SU-DHL-6 (cell line): Measurements from ENCODE around the gene CYFIP2.

Experiments used
- CTCF ChIP-seq: fragments of 200-600 bp; sonication (generic); IDR thresholded peaks from one replicate; pipeline ENCODE4 v1.5.1; 2017; ENCODE audit warnings: antibody characterized with exemption, mild to moderate bottlenecking, low read length, moderate library complexity; ENCODE audit not compliant: insufficient read depth, poor library complexity, severe bottlenecking
- EZH2phosphoT487 ChIP-seq: fragments of 200-600 bp; sonication (generic), shearing (Covaris generic); conservative IDR thresholded peaks from 2 replicates; pipeline ENCODE4 v1.6.1; 2018; ENCODE audit warnings: mild to moderate bottlenecking, antibody characterized with exemption, low read length, moderate library complexity, mixed read lengths

GRCh38 chr5:157271740-157272271 lies 5.9 kb downstream of the CYFIP2 start:
- no peak for TF ChIP-seq CTCF
- TF ChIP-seq EZH2phosphoT487: no peak
